PFSK-1 (cell line): ENCODE results near the gene BCL6B.

Experiments
- FOXP2 ChIP-seq: optimal IDR thresholded peaks from 2 replicates; pipeline ENCODE3; 2011; ENCODE audit warnings: borderline replicate concordance, control low read depth, inconsistent platforms; ENCODE audit not compliant: insufficient read depth; ENCODE audit errors: extremely low read length, extremely low read depth
- POLR2AphosphoS5 ChIP-seq: IDR thresholded peaks from 2 replicates; pipeline ENCODE4 v1.6.1; 2012; ENCODE audit warnings: low read depth, mild to moderate bottlenecking, control low read depth, low read length, moderate library complexity
- REST ChIP-seq, 2 experiments: IDR thresholded peaks; 2 replicates each; pipeline versions ENCODE4 v1.6.1 to v1.8.0; 2011 to 2012; ENCODE audit warnings: low read depth in 2 of 2, low read length in 2 of 2, control low read depth in 1 of 2, inconsistent platforms in 1 of 2, mild to moderate bottlenecking in 1 of 2, moderate library complexity in 1 of 2; ENCODE audit not compliant: insufficient read depth in 1 of 2
- SIN3A ChIP-seq: IDR thresholded peaks from 2 replicates; pipeline ENCODE4 v1.6.1; 2012; ENCODE audit warnings: mild to moderate bottlenecking, low read length, moderate library complexity, borderline replicate concordance; ENCODE audit not compliant: insufficient read depth
- TAF1 ChIP-seq: IDR thresholded peaks from 2 replicates; pipeline ENCODE4 v1.6.1; 2012; ENCODE audit warnings: low read length, control low read depth, borderline replicate concordance; ENCODE audit not compliant: insufficient read depth

BCL6B gene

GRCh38 chr17:7058831-7059447 is 36.1 kb downstream of the BCL6B start:
- no peak for TF ChIP-seq SIN3A
- no peak for TF ChIP-seq TAF1
- no peak for TF ChIP-seq FOXP2
- no peak for TF ChIP-seq REST (IDR thresholded peaks at IDR 0.05; ENCODE audit: insufficient read depth in 1 of 2, low read depth in 2 of 2, low read length in 2 of 2)
- TF ChIP-seq POLR2AphosphoS5 = no peak

GRCh38 chr17:7060165-7060891 is 37.5 kb downstream of the BCL6B start:
- TF ChIP-seq TAF1 (0 out of 2 replicates have a peak, but pooled peaks have one; percentile 32), REST (IDR thresholded peaks at IDR 0.05; ENCODE audit: insufficient read depth in 1 of 2, low read depth in 2 of 2, low read length in 2 of 2) (no peak), SIN3A (no peak)

- no peak for TF ChIP-seq SIN3A
- no peak for TF ChIP-seq POLR2AphosphoS5
- no peak for TF ChIP-seq FOXP2
- TF ChIP-seq REST (IDR thresholded peaks at IDR 0.05; ENCODE audit: insufficient read depth in 1 of 2, low read depth in 2 of 2, low read length in 2 of 2) = no peak
- TF ChIP-seq TAF1 = no peak
These were observed 40.8 kb downstream of the BCL6B start for GRCh38 chr17:7063518-7064094.

GRCh38 chr17:7064261-7064660 is 41.4 kb downstream of the BCL6B start:
- TF ChIP-seq POLR2AphosphoS5 (no peak), SIN3A (no peak), FOXP2 (no peak), TAF1 (no peak), REST (IDR thresholded peaks at IDR 0.05; ENCODE audit: insufficient read depth in 1 of 2, low read depth in 2 of 2, low read length in 2 of 2) (no peak)
